WTC11 (cell line): Measurements from ENCODE around the gene MGAT4A.

Source experiments
- ESRRA ChIP-seq: sonication (generic); formaldehyde crosslinking; IDR thresholded peaks from 2 replicates; pipeline ENCODE4 v1.8.1; 2022; ENCODE audit warnings: mild to moderate bottlenecking, missing genetic modification reagents, borderline replicate concordance
- TF ChIP-seq, protein P1 (sequence below): fragments of 200-600 bp; IDR thresholded peaks from 2 replicates; pipeline ENCODE4 v1.8.0; 2022; ENCODE audit warnings: antibody characterized with exemption

DNA sequence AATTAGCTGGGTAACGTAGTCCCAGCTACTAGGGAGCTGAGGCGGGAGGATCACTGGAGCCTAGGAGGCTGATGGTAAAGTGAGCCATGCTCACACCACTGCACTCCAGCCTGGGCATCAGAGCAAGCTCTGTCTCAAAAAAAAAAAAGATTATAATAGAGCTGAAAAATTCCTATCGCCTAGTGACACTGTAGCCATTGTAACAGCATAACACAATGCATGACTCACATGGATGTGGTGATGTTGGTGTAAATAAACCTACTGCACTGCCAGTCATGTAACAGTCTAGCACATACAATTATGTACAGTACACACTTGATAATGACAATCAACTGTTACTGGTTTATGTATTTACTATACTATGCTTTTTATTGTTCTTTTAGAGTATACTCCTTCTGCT lies 39.6 kb downstream of the MGAT4A start:
- TF ChIP-seq, protein P1, sequence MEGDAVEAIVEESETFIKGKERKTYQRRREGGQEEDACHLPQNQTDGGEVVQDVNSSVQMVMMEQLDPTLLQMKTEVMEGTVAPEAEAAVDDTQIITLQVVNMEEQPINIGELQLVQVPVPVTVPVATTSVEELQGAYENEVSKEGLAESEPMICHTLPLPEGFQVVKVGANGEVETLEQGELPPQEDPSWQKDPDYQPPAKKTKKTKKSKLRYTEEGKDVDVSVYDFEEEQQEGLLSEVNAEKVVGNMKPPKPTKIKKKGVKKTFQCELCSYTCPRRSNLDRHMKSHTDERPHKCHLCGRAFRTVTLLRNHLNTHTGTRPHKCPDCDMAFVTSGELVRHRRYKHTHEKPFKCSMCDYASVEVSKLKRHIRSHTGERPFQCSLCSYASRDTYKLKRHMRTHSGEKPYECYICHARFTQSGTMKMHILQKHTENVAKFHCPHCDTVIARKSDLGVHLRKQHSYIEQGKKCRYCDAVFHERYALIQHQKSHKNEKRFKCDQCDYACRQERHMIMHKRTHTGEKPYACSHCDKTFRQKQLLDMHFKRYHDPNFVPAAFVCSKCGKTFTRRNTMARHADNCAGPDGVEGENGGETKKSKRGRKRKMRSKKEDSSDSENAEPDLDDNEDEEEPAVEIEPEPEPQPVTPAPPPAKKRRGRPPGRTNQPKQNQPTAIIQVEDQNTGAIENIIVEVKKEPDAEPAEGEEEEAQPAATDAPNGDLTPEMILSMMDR = no peak
- no peak for TF ChIP-seq ESRRA (CRISPR knock-in tag)
